GM12801 (cell line): ENCODE results near the gene PLEKHH2.

ENCODE experiments used
- TF ChIP-seq, protein P1 (sequence below): IDR thresholded peaks from one replicate; pipeline ENCODE4 v1.5.1; 2011; ENCODE audit warnings: control low read depth; ENCODE audit not compliant: insufficient read length; ENCODE audit errors: extremely low read depth

The PLEKHH2 gene

DNA sequence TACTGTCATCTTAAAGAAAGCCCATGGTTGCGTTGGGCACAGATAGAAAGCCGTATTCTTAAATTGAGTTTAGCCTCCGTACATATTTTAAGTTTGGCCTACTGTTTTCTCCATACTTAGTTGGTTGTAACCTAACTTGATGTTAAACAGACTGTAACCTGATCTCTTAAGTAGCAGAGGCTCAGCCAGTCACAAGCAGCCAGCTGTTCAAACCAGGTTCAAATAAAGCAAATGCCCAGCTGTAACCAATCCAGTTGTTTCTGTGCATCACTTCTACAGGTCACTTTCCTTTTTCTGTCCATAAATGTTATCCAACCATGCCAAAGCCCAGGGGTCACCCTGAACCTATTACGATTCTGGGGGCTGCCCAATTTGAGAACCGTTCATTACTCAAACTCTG is 31.2 kb upstream of the PLEKHH2 start:
- TF ChIP-seq, protein P1, sequence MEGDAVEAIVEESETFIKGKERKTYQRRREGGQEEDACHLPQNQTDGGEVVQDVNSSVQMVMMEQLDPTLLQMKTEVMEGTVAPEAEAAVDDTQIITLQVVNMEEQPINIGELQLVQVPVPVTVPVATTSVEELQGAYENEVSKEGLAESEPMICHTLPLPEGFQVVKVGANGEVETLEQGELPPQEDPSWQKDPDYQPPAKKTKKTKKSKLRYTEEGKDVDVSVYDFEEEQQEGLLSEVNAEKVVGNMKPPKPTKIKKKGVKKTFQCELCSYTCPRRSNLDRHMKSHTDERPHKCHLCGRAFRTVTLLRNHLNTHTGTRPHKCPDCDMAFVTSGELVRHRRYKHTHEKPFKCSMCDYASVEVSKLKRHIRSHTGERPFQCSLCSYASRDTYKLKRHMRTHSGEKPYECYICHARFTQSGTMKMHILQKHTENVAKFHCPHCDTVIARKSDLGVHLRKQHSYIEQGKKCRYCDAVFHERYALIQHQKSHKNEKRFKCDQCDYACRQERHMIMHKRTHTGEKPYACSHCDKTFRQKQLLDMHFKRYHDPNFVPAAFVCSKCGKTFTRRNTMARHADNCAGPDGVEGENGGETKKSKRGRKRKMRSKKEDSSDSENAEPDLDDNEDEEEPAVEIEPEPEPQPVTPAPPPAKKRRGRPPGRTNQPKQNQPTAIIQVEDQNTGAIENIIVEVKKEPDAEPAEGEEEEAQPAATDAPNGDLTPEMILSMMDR, result no peak

- TF ChIP-seq, protein P1, result no peak
These were observed 27.7 kb upstream of the PLEKHH2 start for GRCh38 chr2:43609290-43609918.

DNA sequence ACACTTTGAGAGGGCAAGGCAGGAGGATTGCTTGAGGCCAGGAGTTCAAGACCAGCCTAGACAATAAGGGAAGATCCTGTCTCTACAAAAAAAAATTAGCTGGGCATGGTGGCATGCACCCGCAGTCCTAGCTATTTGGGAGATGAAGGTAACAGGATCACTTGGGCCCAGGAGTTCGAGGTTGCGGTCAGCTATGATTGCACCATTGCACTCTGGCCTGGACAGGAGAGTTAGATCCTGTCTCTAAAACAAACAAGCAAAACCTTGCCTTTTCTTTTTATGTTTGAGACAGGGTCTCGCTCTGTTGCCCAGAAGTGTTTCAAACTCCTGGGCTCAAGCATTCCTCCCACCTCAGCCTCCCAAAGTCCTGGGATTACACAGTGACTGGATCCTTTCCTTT is 26.7 kb upstream of the PLEKHH2 start:
- TF ChIP-seq, protein P1, result no peak

- TF ChIP-seq, protein P1, result no peak
These were observed 24.8 kb upstream of the PLEKHH2 start for GRCh38 chr2:43611987-43612894.

GRCh38 chr2:43612944-43613343 is 24.1 kb upstream of the PLEKHH2 start:
- TF ChIP-seq, protein P1, result no peak

GRCh38 chr2:43616967-43617680 is 19.9 kb upstream of the PLEKHH2 start:
- TF ChIP-seq, protein P1, result no peak

- TF ChIP-seq, protein P1, result no peak
These were observed 17.5 kb upstream of the PLEKHH2 start for GRCh38 chr2:43619511-43619910.
